ENCODE results near the gene DENND1B. TPM values are rescaled to one million over a fixed set of nuclear protein-coding genes. Genes with fewer than 3 reads are reported as not detected.

The DENND1B gene
- total RNA-seq, 4 donors from 2014 or later: 9.0 to 40.2 (median 10.8) TPM

DNA sequence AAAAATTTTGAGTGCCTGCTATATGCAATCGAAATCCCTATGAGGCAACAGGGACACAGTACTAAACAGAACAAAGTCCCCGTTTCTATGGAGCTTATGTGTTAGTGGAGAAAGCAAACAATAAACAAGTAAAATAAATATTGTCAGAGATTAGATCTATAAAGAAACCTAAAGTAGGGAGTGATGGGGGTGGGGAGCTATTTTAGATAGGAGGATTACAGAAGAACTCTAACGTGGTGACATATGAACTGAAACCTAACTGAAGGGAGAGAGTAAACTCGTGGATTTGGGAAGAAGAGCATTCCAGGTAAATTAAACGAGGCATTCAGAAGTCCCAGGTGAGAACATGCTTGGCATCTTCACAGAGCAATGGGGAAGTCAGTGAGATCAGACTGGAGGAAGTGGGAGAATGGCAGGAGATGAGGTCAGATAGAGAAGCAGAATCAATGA, 154.5 kb downstream of the DENND1B start:
- Histone ChIP-seq H3K27me3 (no peaks in the 10 kb centered on the region), H3K9me3 (peaks cover 0 to 7% (median 0%) of the 10 kb centered on the region in 4 donors), H3K4me3 (no peak overlapping the region), H3K27ac (no peak overlapping the region), H3K4me1 (peaks cover 0 to 10% (median 0%) of the 10 kb centered on the region in 4 donors), H3K36me3 (peaks cover 0 to 7% (median 0%) of the 10 kb centered on the region in 3 donors)
- TF ChIP-seq EP300 (IDR thresholded peaks at IDR 0.05) (no peak), POLR2A (IDR thresholded peaks at IDR 0.05) (no peak)
- TF ChIP-seq, protein P1, sequence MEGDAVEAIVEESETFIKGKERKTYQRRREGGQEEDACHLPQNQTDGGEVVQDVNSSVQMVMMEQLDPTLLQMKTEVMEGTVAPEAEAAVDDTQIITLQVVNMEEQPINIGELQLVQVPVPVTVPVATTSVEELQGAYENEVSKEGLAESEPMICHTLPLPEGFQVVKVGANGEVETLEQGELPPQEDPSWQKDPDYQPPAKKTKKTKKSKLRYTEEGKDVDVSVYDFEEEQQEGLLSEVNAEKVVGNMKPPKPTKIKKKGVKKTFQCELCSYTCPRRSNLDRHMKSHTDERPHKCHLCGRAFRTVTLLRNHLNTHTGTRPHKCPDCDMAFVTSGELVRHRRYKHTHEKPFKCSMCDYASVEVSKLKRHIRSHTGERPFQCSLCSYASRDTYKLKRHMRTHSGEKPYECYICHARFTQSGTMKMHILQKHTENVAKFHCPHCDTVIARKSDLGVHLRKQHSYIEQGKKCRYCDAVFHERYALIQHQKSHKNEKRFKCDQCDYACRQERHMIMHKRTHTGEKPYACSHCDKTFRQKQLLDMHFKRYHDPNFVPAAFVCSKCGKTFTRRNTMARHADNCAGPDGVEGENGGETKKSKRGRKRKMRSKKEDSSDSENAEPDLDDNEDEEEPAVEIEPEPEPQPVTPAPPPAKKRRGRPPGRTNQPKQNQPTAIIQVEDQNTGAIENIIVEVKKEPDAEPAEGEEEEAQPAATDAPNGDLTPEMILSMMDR (IDR thresholded peaks at IDR 0.05): no peak
- 74% methylated on average over 5 of the region's 5 CpGs for WGBS, 2 donors
- DNase-seq (ENCODE audit: low spot score in 2 of 2): no peak

DNA sequence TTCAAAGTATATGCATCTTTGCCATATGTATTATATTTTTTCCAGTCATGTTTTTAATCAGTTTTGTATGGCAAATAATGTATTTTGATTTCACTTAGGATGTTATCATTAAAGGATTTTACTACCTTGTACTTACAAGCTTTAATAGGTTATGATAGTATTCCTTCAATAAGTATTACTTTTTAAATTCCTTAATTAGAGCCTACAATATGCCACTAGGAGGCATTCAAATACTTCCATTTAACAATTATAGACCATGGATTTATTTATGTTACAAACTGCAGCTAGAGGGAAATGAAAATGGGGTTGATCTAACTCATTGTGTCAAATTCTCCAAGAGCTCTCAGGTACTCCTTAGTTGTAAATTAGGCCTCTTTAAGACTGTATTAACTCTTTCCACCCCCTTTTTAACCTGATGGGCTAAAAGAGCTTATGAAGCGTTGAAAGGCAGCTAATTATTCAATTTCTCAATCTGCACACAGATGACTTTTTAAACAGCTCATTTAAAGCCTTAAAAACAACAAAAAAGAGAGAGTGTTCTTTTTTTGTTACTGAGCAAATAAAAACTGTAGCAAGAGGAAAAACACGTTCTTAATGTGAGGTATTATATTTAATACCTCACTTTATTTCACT, 156.2 kb downstream of the DENND1B start:
- H3K27me3 ChIP-seq: no peaks in the 10 kb centered on the region
- no peak for DNase-seq (ENCODE audit: low spot score in 2 of 2)
- H3K27ac ChIP-seq: no peak overlapping the region
- no peak overlapping the region for H3K4me3 ChIP-seq
- TF ChIP-seq, protein P1 (IDR thresholded peaks at IDR 0.05): peak; percentile 18 to 54 (median 33)
- TF ChIP-seq POLR2A (IDR thresholded peaks at IDR 0.05): no peak
- WGBS, 2 donors: 30% methylated on average over 2 of the region's 2 CpGs
- peaks cover 0 to 3% (median 0%) of the 10 kb centered on the region in 4 donors for H3K9me3 ChIP-seq
- peaks cover 0 to 5% (median 0%) of the 10 kb centered on the region in 3 donors for H3K36me3 ChIP-seq
- peaks cover 0 to 13% (median 0%) of the 10 kb centered on the region in 4 donors for H3K4me1 ChIP-seq

DNA sequence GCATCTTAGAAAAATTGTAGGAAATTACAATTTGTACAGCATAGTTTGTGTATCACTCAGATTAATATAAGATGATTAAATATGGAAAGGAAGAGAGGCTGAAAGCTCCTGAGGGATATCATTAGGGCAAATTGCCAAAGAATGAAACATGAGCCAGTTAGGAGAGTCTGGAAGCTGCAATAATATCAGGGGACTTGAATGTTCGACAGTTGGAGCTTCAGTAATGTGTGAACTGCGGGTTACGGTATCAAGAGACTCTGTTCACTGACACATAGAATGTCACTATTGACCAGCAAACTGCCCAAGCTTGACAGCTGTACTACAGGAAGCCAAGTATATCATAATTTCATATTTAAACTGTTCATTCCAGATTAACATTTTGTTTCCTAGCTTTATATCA, 157.2 kb downstream of the DENND1B start:
- Histone ChIP-seq H3K4me3 (no peak overlapping the region), H3K36me3 (peaks cover 0 to 4% (median 0%) of the 10 kb centered on the region in 3 donors), H3K4me1 (peaks cover 0 to 13% (median 0%) of the 10 kb centered on the region in 4 donors), H3K9me3 (no peaks in the 10 kb centered on the region), H3K27ac (no peak overlapping the region), H3K27me3 (no peaks in the 10 kb centered on the region)
- DNase-seq (ENCODE audit: low spot score in 2 of 2): no peak
- WGBS, 2 donors: 39 to 42% methylated on average over 3 of the region's 3 CpGs
- TF ChIP-seq EP300 (IDR thresholded peaks at IDR 0.05) (no peak), POLR2A (IDR thresholded peaks at IDR 0.05) (no peak)
- TF ChIP-seq, protein P1 (IDR thresholded peaks at IDR 0.05): no peak

DNA sequence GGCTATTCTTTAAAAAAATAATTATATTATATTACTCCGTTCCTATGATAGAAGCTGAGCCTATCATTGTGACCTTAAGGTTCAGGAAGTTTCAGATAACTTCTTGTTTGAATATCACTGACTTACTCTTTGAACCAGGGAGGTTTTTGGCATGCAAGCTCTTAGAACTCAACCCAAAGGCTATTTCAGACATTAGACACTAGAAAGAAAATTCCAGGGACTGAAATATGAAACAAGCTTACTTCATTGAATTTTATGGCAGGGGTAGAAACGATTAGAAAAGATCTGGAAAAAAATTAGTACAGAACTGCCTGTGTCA, 159.6 kb downstream of the DENND1B start:
- no peaks in the 10 kb centered on the region for H3K27me3 ChIP-seq
- WGBS, 2 donors: 54 to 55% methylated on average over 2 of the region's 2 CpGs

More for the DNA sequence above, 159.6 kb downstream of the DENND1B start:
- peaks cover 0 to 4% (median 0%) of the 10 kb centered on the region in 3 donors for H3K36me3 ChIP-seq
- H3K4me3 ChIP-seq: no peak overlapping the region
- no peak for TF ChIP-seq POLR2A (IDR thresholded peaks at IDR 0.05)
- no peak for TF ChIP-seq EP300 (IDR thresholded peaks at IDR 0.05)
- TF ChIP-seq, protein P1 (IDR thresholded peaks at IDR 0.05): no peak
- H3K4me1 ChIP-seq: peaks cover 0 to 13% (median 0%) of the 10 kb centered on the region in 4 donors
- H3K27ac ChIP-seq: no peak overlapping the region
- DNase-seq (ENCODE audit: low spot score in 2 of 2): no peak
- no peaks in the 10 kb centered on the region for H3K9me3 ChIP-seq
